HG03025 (cell line): ENCODE measurements around the gene TFEB.
A peak's percentile ranks its signal among the peaks of the same experiment; 100 is the strongest.

ENCODE experiments used
- ATAC-seq: cut with Tn5 transposase; IDR thresholded peaks from one replicate; pipeline ENCODE4 v1.9.1; 2021; ENCODE audit warnings: mild to moderate bottlenecking, moderate library complexity; ENCODE audit not compliant: unreplicated experiment, low FRiP score

TFEB gene

GRCh38 chr6:41740366-41741162 lies 5.2 kb upstream of the TFEB start:
- no peak for ATAC-seq

- ATAC-seq, result no peak
These were observed 3.6 kb upstream of the TFEB start for GRCh38 chr6:41739041-41739440.

- no peak for ATAC-seq
These were observed 2.3 kb upstream of the TFEB start for GRCh38 chr6:41737591-41738130.

GRCh38 chr6:41736800-41737555 lies 1.6 kb upstream of the TFEB start:
- ATAC-seq, result no peak

- no peak for ATAC-seq
These were observed 852 bp upstream of the TFEB start for GRCh38 chr6:41736186-41736733.

GRCh38 chr6:41734666-41735426 lies 562 bp downstream of the TFEB start:
- peak; percentile 29 for ATAC-seq

GRCh38 chr6:41733707-41734665 lies 1.4 kb downstream of the TFEB start:
- ATAC-seq, result peak; percentile 37

- no peak for ATAC-seq
These were observed 2.1 kb downstream of the TFEB start for GRCh38 chr6:41733360-41733706.

- peak; percentile 24 for ATAC-seq
These were observed 2.6 kb downstream of the TFEB start for GRCh38 chr6:41732591-41733359.

- ATAC-seq, result no peak
These were observed 3.3 kb downstream of the TFEB start for GRCh38 chr6:41732149-41732548.

- ATAC-seq, result no peak
These were observed 3.8 kb downstream of the TFEB start for GRCh38 chr6:41731561-41732086.

- no peak for ATAC-seq
These were observed 4.6 kb downstream of the TFEB start for GRCh38 chr6:41730531-41731436.

GRCh38 chr6:41729624-41730023 lies 5.8 kb downstream of the TFEB start:
- ATAC-seq, result no peak

- ATAC-seq, result no peak
These were observed 6.5 kb downstream of the TFEB start for GRCh38 chr6:41728954-41729353.

GRCh38 chr6:41728073-41728936 lies 7.1 kb downstream of the TFEB start:
- no peak for ATAC-seq

- no peak for ATAC-seq
These were observed 7.7 kb downstream of the TFEB start for GRCh38 chr6:41727705-41728072.

- ATAC-seq, result no peak
These were observed 8.5 kb downstream of the TFEB start for GRCh38 chr6:41726876-41727275.
